ENCODE measurements around the gene SLC38A10. TPM values are rescaled to one million over a fixed set of nuclear protein-coding genes. Genes with fewer than 3 reads are reported as not detected.

SLC38A10 gene
- total and polyA plus RNA-seq, 12 donors = 17.6 to 190 (median 102) TPM

- WGBS, 4 donors = 66 to 78% (median 73%) methylated on average over 9 to 25 of the region's 25 CpGs
- intact Hi-C loops (cut with DNase I) = no loop called here
- H3K27me3 ChIP-seq = no peaks in the 10 kb centered on the region
- no peak overlapping the region for H3K4me3 ChIP-seq
- peaks cover 0 to 7% of the 10 kb centered on the region in 2 donors for H3K36me3 ChIP-seq (replicated peaks in 1 of 2)
- no peaks in the 10 kb centered on the region for H3K9me3 ChIP-seq (replicated peaks in 1 of 3)
- TF ChIP-seq CTCF (IDR thresholded peaks at IDR 0.05) (no peak), POLR2A (IDR thresholded peaks at IDR 0.05) (no peak)
- no peak overlapping the region for H3K27ac ChIP-seq
- DNase-seq = no peak
- H3K4me1 ChIP-seq (replicated peaks in 1 of 2) = peaks cover 4 to 7% of the 10 kb centered on the region in 2 donors
Observed at GRCh38 chr17:81245024-81245664, 50.0 kb downstream of the SLC38A10 start.

- intact Hi-C loops (cut with DNase I) = loop anchor here in 1 of 2 donors (5.0 kb wide), 1 partner anchor 102 kb away; no protein-coding TSS in a partner anchor
- Histone ChIP-seq H3K36me3 (replicated peaks in 1 of 2) (peaks cover 0 to under 1% of the 10 kb centered on the region in 2 donors), H3K4me3 (no peak overlapping the region)
Observed at GRCh38 chr17:81244358-81245023, 50.6 kb downstream of the SLC38A10 start.

GRCh38 chr17:81243333-81243664 is 51.8 kb downstream of the SLC38A10 start:
- H3K27ac ChIP-seq = no peak overlapping the region
- no peak for TF ChIP-seq POLR2A (IDR thresholded peaks at IDR 0.05)
- no peak for TF ChIP-seq CTCF (IDR thresholded peaks at IDR 0.05)
- H3K9me3 ChIP-seq (replicated peaks in 1 of 3) = no peaks in the 10 kb centered on the region
- intact Hi-C loops (cut with DNase I) = loop anchor here in 1 of 2 donors (5.0 kb wide), 1 partner anchor 101 kb away; no protein-coding TSS in a partner anchor
- H3K4me1 ChIP-seq (replicated peaks in 1 of 2) = peaks cover 8 to 11% of the 10 kb centered on the region in 2 donors
- DNase-seq = no peak
- H3K36me3 ChIP-seq (replicated peaks in 1 of 2) = no peaks in the 10 kb centered on the region
- H3K27me3 ChIP-seq = no peaks in the 10 kb centered on the region
- WGBS, 4 donors = 52 to 62% (median 58%) methylated on average over 10 of the region's 10 CpGs
- H3K4me3 ChIP-seq = no peak overlapping the region

More at GRCh38 chr17:81244358-81245023, 50.6 kb downstream of the SLC38A10 start:
- no peak for DNase-seq
- Histone ChIP-seq H3K4me1 (replicated peaks in 1 of 2) (peaks cover 8 to 11% of the 10 kb centered on the region in 2 donors), H3K27ac (no peak overlapping the region), H3K27me3 (no peaks in the 10 kb centered on the region), H3K9me3 (replicated peaks in 1 of 3) (no peaks in the 10 kb centered on the region)
- 75 to 80% (median 77%) methylated on average over 16 to 24 of the region's 24 CpGs for WGBS, 4 donors
- TF ChIP-seq POLR2A (IDR thresholded peaks at IDR 0.05) (no peak), CTCF (IDR thresholded peaks at IDR 0.05) (no peak)

GRCh38 chr17:81242421-81243332 is 52.4 kb downstream of the SLC38A10 start:
- H3K9me3 ChIP-seq (replicated peaks in 1 of 3) = no peaks in the 10 kb centered on the region

More at GRCh38 chr17:81242421-81243332, 52.4 kb downstream of the SLC38A10 start:
- intact Hi-C loops (cut with DNase I) = loop anchor here in 1 of 2 donors (5.0 kb wide), 1 partner anchor 100 kb away; no protein-coding TSS in a partner anchor
- 67 to 80% (median 75%) methylated on average over 14 to 32 of the region's 33 CpGs for WGBS, 4 donors
- peaks cover 14 to 17% of the 10 kb centered on the region in 2 donors for H3K4me1 ChIP-seq (replicated peaks in 1 of 2)
- H3K27me3 ChIP-seq = no peaks in the 10 kb centered on the region
- no peak for DNase-seq
- no peaks in the 10 kb centered on the region for H3K36me3 ChIP-seq (replicated peaks in 1 of 2)
- no peak overlapping the region for H3K4me3 ChIP-seq
- no peak overlapping the region for H3K27ac ChIP-seq
- TF ChIP-seq POLR2A (IDR thresholded peaks at IDR 0.05) (no peak), CTCF (IDR thresholded peaks at IDR 0.05) (no peak)
